ENCODE data around the gene THADA. TPM values are rescaled to one million over a fixed set of nuclear protein-coding genes. Genes with fewer than 3 reads are reported as not detected.

The THADA gene
- total RNA-seq, 6 donors from 2014 or later = 23.6 to 57.5 (median 37.3) TPM

- Histone ChIP-seq H3K27ac (no peak overlapping the region), H3K36me3 (peaks cover 0 to 5% (median 0%) of the 10 kb centered on the region in 4 donors), H3K4me1 (peaks cover 4 to 9% (median 5%) of the 10 kb centered on the region in 4 donors), H3K4me3 (no peak overlapping the region), H3K27me3 (no peaks in the 10 kb centered on the region), H3K9me3 (no peaks in the 10 kb centered on the region)
- ATAC-seq (ENCODE audit: low FRiP score in 2 of 2) = peak in 1 of 2 donors; percentile 28
- 73 to 96% methylated on average over 3 of the region's 3 CpGs for WGBS, 2 donors
- no peak for DNase-seq
- TF ChIP-seq POLR2A (IDR thresholded peaks at IDR 0.05) (no peak), CTCF (IDR thresholded peaks at IDR 0.05) (peak in 1 of 6 experiments; percentile 7)
Observed at GRCh38 chr2:43400508-43400907, 195.3 kb downstream of the THADA start.

- Histone ChIP-seq H3K27me3 (no peaks in the 10 kb centered on the region), H3K9me3 (no peaks in the 10 kb centered on the region), H3K4me1 (peaks cover 4 to 9% (median 5%) of the 10 kb centered on the region in 4 donors), H3K4me3 (no peak overlapping the region), H3K27ac (peak overlapping the region in 3 of 4 donors; percentile 47 to 60 (median 53)), H3K36me3 (peaks cover 0 to 5% (median 0%) of the 10 kb centered on the region in 4 donors)
- DNase-seq (no peak), ATAC-seq (ENCODE audit: low FRiP score in 2 of 2) (peak in 1 of 2 donors; percentile 69)
- TF ChIP-seq EP300 (IDR thresholded peaks at IDR 0.05) (peak in 1 of 4 donors; percentile 53), CTCF (IDR thresholded peaks at IDR 0.05) (no peak), POLR2AphosphoS5 (IDR thresholded peaks at IDR 0.05) (peak in 1 of 2 donors; percentile 47)
- 55 to 69% methylated on average over 4 of the region's 4 CpGs for WGBS, 2 donors
Observed at GRCh38 chr2:43399515-43400264, 196.1 kb downstream of the THADA start.

GRCh38 chr2:43399098-43399497 is 196.7 kb downstream of the THADA start:
- Histone ChIP-seq H3K36me3 (peaks cover 0 to 5% (median 0%) of the 10 kb centered on the region in 4 donors), H3K9me3 (no peaks in the 10 kb centered on the region), H3K27ac (peak overlapping the region in 3 of 4 donors; percentile 47 to 60 (median 53)), H3K4me3 (no peak overlapping the region), H3K4me1 (peaks cover 4 to 9% (median 5%) of the 10 kb centered on the region in 4 donors), H3K27me3 (no peaks in the 10 kb centered on the region)
- ATAC-seq (ENCODE audit: low FRiP score in 2 of 2) (no peak), DNase-seq (no peak)
- WGBS, 2 donors = 94 to 96% methylated on average over 2 of the region's 2 CpGs
- TF ChIP-seq CTCF (IDR thresholded peaks at IDR 0.05) (no peak), POLR2AphosphoS5 (IDR thresholded peaks at IDR 0.05) (no peak), POLR2A (IDR thresholded peaks at IDR 0.05) (no peak), EP300 (IDR thresholded peaks at IDR 0.05) (no peak)

GRCh38 chr2:43397821-43398220 is 198.0 kb downstream of the THADA start:
- WGBS, 2 donors = 85 to 86% methylated on average over 5 of the region's 5 CpGs
- no peak overlapping the region for H3K4me3 ChIP-seq
- no peak for ATAC-seq (ENCODE audit: low FRiP score in 2 of 2)
- TF ChIP-seq EP300 (IDR thresholded peaks at IDR 0.05) (no peak), CTCF (IDR thresholded peaks at IDR 0.05) (no peak), POLR2A (IDR thresholded peaks at IDR 0.05) (no peak), POLR2AphosphoS5 (IDR thresholded peaks at IDR 0.05) (no peak)
- peaks cover 4 to 9% (median 5%) of the 10 kb centered on the region in 4 donors for H3K4me1 ChIP-seq
- peak overlapping the region in 1 of 4 donors; percentile 30 for H3K27ac ChIP-seq
- H3K9me3 ChIP-seq = no peaks in the 10 kb centered on the region
- DNase-seq = no peak
- H3K36me3 ChIP-seq = peaks cover 0 to 5% (median 0%) of the 10 kb centered on the region in 4 donors
- no peaks in the 10 kb centered on the region for H3K27me3 ChIP-seq

Data from upper lobe of left lung (tissue), 6 donors.